ENCODE measurements around the gene POLH.
"Not testable (repeated sequence)": the region's sequence is repeated elsewhere in the genome, so short reads cannot be mapped to it uniquely, and the experiment has no call there.

The POLH gene

DNA sequence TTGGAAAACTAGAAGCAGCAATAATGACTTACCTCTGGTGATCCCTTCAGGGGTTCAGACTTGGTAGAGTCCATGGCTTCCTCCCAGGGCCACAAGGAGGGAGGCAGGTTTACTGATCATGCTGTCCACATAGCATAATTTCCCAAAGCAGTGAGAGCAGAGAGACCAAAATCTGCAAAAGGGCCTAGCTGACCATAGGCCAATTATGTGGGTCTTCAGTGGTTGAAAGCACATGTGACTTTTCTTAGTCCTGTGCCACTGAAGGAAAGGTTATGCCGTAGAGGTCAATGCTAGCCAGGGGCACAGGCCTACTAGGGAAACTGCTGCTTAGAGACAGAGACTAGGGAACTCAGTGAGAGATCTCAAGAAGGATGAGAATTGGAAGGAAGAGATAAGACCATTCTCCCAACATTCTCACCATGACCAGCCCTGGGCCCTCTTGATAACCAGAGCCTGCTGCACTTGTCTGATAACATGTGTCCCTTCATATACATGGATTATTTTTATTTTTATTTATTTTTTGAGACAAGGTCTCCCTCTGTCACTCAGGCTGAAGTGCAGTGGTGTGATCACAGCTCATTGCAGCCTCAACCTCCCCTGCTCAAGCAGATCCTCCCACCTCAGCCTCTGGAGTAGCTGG is 55.1 kb downstream of the POLH start:
- no peak for DNase-seq (ENCODE audit: low read depth, low spot score)

DNA sequence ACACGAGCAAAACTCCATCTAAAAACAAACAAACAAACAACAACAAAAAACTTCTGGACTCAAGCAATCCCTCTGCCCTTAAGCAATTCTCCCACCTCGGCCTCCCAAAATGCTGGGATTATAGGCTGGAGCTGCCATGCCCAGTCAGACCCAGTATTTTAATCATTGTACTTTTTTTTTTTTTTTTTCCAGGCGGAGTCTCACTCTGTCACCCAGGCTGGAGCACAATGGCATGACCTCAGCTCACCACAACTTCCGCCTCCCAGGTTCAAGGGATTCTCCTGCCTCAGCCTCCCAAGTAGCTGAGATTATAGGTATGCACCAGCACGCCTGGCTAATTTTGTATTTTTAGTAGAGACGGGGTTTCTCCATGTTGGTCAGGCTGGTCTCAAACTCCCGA is 57.0 kb downstream of the POLH start:
- not testable (repeated sequence) for DNase-seq (ENCODE audit: low read depth, low spot score)

DNA sequence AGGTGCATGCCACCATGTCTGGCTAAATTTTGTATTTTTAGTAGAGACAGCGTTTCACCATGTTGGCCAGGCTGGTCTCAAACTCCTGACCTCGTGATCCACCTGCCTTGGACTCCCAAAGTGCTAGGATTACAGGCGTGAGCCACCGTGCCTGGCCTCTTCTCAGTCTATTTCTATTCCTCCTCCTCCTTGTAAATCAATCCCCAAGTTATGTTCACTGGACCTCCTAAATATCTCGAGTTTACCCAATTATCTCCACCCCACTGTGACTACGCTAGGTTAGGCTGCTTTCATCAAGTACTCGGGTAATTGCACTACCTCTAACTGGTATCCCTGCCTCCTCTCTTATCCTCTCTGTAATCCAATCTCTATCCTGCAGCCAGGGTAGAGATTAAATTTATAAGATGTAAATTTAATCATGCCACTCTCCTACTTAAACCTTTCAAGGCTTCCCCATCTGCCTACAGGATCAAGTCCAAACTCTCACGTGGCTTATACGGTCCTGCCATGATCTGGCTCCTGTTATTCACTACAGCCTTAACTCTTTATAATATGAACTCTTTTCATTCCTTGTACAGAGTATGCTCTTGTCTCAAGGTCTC is 58.8 kb downstream of the POLH start:
- DNase-seq (ENCODE audit: low read depth, low spot score) = no peak

DNA sequence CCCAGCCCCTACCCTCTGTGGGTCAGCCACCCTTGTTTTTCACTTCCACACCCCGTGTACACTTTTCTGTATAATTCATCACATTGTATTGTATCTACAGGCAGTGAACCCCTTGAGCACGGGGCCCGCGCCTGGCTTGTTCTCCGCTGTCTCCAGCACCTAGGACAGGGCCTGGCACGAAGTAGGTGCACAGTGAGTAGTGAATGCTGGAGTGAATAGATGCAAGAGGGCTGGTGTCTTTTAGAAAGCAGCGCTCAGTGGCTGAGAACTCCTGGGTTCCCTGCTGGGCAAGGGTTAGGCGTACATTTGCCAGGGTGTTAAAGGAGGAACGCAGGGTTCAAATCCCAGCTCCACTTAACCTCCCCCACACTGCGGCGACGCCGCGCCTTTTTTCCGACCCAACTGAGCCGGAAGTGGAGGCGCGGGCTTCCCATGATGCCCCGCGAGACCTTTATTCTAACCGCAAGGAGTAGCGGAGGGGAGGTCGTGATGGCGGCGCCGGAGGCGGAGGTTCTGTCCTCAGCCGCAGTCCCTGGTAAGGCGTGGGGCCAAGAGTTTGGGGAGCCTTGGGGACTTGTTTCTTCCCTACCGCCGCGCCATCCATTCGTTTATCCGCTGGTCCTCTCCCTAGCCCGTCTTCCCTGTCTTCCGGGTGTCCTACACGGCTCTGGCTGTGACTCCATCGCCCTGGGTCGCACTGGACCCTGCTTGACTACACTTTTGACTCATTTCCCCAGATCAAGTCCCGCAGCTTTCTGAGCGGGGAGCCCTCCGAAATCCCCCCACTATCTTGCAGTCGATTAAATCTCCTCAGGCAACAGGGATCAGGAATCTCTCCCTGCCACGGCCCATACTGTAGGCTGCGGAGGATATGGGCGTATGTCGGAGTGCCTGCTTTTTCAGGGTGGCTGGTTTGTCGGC is 59.7 kb downstream of the POLH start, which contains the start of gene MAD2L1BP:
Gene MAD2L1BP, plus strand, starts transcription at position 454 of the 921 bp plus-strand sequence. Its CDS starts 36 bp downstream, at position 490.
- DNase-seq (ENCODE audit: low read depth, low spot score) = peak; percentile 78

DNA sequence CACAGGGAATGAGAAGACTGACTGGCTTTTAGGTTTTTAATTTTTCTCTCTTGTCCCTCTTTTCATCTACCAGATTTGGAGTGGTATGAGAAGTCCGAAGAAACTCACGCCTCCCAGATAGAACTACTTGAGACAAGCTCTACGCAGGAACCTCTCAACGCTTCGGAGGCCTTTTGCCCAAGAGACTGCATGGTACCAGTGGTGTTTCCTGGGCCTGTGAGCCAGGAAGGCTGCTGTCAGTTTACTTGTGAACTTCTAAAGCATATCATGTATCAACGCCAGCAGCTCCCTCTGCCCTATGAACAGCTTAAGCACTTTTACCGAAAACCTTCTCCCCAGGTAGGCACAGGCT is 60.3 kb downstream of the POLH start:
- no peak for DNase-seq (ENCODE audit: low read depth, low spot score)

DNA sequence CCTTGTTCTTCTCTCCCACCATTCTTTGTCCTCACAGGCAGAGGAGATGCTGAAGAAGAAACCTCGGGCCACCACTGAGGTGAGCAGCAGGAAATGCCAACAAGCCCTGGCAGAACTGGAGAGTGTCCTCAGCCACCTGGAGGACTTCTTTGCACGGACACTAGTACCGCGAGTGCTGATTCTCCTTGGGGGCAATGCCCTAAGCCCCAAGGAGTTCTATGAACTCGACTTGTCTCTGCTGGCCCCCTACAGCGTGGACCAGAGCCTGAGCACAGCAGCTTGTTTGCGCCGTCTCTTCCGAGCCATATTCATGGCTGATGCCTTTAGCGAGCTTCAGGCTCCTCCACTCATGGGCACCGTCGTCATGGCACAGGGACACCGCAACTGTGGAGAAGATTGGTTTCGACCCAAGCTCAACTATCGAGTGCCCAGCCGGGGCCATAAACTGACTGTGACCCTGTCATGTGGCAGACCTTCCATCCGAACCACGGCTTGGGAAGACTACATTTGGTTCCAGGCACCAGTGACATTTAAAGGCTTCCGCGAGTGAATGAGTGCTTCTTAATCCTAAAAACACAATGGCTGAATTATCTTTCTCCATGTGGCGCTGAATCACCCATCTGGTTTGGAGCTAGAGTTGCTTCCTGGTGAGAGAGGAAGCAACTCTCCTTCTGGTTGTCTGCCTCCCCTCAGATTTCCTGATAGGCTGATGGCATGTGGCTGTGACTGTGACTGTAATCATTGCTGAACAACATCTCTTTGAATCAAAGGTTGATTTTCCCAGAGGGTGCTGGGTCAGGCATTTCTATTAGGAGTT is 64.2 kb downstream of the POLH start:
- no peak for DNase-seq (ENCODE audit: low read depth, low spot score)

DNA sequence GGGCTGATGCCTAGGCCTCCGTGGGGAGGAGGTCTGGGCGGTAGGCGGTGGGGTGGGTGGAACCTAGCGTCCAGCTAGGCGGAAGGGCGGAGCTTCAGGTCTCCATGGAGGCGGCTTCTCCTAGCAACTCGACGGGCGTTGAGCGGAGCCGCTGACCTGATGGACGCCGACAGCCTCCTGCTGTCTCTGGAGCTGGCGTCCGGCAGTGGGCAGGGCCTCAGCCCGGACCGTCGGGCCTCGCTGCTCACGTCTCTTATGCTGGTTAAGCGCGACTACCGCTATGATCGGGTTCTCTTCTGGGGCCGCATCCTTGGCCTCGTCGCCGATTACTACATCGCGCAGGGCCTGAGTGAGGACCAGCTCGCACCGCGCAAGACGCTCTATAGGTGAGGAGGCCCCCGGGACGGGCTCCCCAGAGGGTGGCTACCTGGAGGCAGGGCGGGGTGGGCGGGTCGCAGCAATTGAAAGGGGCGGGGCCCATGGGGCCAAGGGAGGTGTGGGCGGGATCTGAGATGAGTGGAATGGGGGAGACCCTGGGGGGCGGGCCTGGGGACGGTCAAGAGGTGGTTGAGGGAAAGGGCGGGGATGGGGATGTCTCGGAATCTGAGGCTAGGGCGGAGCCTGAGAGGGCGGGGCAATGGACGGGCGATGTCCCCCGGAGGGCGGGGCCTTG is 69.1 kb downstream of the POLH start, which contains the start of gene RSPH9:
Gene RSPH9, plus strand, starts transcription at position 97 of the 673 bp plus-strand sequence. Its CDS starts 63 bp downstream, at position 160.
- peak; percentile 36 for DNase-seq (ENCODE audit: low read depth, low spot score)

DNA sequence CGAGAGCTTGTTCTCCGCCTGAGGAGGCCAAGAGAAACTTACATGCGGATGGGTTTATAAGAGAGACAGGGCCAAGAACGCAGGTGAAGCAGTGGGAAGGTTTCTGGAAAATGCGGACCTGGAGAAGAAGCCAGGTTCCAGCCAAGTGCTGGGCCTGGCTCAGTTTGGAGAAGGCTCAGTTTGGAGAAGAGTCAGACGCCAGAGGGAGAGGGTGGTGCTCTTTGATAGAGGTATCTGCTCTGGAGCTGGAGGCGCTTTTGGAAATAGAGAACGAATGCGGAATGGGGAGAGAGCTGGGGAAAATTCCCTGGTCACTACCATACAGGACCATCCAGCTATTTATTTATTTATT is 69.6 kb downstream of the POLH start:
- DNase-seq (ENCODE audit: low read depth, low spot score) = no peak

DNA sequence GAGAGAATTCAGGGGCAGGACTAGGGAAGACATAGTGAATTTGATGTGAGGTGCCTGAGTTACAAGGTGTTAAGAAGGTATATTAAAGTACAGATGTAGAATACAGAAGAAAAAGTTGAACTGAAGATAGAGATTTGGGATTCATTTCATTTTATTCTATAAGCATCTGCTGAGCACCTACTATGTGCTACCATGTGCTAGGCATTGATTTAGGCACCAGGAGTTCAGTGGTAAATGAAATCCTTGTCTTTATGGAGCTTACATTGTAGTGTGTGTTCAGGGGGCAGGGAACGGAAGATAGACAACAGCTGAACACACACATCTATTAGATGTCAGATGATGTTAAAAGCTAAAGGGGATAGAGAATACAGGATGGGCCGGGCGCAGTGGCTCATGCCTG is 71.6 kb downstream of the POLH start:
- no peak for DNase-seq (ENCODE audit: low read depth, low spot score)

DNA sequence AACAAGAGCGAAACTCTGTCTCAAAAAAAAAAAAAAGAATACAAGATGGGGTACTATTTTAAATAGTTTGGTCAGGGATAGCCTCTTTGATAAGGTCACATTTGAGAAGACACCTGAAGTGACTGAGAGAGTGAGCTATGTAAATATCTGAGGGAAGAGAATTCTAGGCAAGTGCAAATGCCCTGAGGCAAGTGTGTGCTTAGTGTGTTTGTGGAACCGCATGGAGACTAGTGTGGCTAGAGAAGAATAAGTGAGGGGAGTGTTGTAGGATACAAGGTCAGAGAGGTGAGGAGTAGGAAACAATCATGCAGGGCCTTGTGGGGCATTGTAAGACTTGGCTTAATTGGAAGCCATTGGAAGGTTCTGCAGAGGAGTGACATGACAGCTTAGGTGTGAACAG is 72.3 kb downstream of the POLH start:
- DNase-seq (ENCODE audit: low read depth, low spot score) = no peak

DNA sequence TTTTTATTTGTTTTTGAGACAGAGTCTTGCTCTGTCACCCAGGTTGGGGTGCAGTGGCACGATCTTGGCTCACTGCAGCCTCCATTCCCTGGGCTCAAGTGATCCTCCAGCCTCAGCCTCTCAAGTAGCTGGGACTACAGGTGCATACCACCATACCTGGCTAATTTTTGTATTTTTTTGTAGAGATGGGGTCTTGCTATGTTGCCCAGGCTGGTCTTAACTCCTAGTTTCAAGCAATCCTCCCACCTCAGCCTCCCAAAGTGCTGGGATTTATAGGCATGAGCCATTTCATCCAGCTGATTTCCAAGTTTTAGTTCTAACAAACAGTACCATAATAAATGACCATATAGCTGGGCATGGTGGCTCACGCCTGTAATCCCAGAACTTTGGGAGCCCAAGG is 76.8 kb downstream of the POLH start:
- DNase-seq (ENCODE audit: low read depth, low spot score) = not testable (repeated sequence)

DNA sequence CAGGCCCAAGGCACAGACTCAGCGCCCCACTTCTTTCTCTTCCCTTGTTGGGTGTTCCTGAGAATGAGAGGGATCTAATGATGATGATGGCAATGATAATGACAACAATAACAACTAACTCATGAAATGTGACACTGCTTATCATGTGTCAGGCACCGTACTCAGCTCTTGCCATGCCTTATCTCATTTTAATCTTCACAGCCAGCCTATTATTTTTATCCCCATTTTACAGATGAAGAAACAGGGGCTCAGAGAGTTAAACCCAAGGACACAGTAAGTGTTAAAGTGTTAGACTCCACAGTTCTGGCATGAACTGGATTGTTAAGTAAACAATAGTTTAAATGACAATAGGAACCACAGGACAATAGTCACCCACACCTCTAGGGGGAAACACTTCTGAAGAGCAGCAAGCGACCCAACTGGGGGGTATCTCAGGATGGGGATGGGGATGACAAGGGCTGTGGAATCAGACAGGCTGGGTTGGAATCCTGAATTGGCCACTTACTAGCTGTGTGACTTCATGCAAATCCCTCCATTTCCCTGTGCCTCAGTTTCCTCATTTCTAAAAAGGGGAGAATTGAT is 81.3 kb downstream of the POLH start:
- DNase-seq (ENCODE audit: low read depth, low spot score) = no peak

DNA sequence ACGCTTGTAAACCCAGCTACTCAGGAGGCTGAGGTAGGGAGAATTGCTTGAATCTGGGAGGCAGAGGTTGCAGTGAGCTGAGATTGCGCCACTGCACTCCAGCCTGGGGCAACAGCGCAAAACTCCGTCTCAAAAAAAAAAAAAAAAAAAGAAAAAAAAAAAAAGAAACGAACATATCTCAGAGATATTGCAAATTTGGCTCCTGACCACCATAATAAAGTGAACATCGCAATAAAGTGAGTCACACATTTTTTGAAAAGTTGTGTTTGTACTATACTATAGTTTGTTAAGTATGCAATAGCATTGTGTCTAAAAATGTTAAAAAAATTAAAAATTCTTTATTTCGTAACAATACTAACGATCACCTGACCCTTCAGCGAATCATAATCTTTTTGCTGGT is 82.2 kb downstream of the POLH start:
- DNase-seq (ENCODE audit: low read depth, low spot score) = no peak

DNA sequence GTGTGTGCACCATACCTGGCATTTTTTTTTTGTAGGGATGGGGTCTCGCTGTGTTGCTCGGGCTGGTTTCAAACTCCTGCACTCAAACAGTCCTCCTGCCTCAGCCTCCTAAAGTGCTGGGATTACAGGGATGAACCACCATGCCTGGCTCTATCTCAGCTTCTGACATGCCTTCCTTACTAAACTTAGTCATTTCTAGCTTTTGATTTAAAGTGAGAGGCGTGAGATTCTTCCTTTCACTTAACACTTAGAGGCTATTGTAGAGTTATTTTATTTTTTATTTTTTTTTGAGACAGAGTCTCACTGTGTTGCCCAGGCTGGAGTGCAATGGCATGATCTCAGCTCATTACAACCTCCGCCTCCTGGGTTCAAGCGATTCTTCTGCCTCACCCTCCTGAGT is 87.0 kb downstream of the POLH start:
- not testable (repeated sequence) for DNase-seq (ENCODE audit: low read depth, low spot score)

All from activated CD4-positive, CD25-positive, alpha-beta regulatory T cell treated with anti-CD3 and anti-CD28 coated beads, Interleukin-2, amount 50 U/mL, for 16 hours (primary cell).